GM21367 (cell line): ENCODE results near the gene DPF3.

ENCODE experiments used
- ATAC-seq: cut with Tn5 transposase; IDR thresholded peaks from one replicate; pipeline ENCODE4 v1.9.1; 2021; ENCODE audit not compliant: unreplicated experiment

The DPF3 gene

GRCh38 chr14:72717220-72717619 lies 176.7 kb downstream of the DPF3 start:
- no peak for ATAC-seq

GRCh38 chr14:72716476-72716875 lies 177.4 kb downstream of the DPF3 start:
- ATAC-seq = no peak

- ATAC-seq = no peak
These were observed 178.1 kb downstream of the DPF3 start for GRCh38 chr14:72715850-72716228.

- ATAC-seq = no peak
These were observed 178.6 kb downstream of the DPF3 start for GRCh38 chr14:72715215-72715849.

GRCh38 chr14:72714871-72715214 lies 179.1 kb downstream of the DPF3 start:
- no peak for ATAC-seq

- no peak for ATAC-seq
These were observed 179.8 kb downstream of the DPF3 start for GRCh38 chr14:72714094-72714493.

- no peak for ATAC-seq
These were observed 182.0 kb downstream of the DPF3 start for GRCh38 chr14:72711936-72712335.

GRCh38 chr14:72709916-72710611 lies 183.8 kb downstream of the DPF3 start:
- ATAC-seq = no peak

GRCh38 chr14:72708708-72709475 lies 185.0 kb downstream of the DPF3 start:
- ATAC-seq = no peak

GRCh38 chr14:72708222-72708621 lies 185.7 kb downstream of the DPF3 start:
- ATAC-seq = no peak

- ATAC-seq = no peak
These were observed 187.4 kb downstream of the DPF3 start for GRCh38 chr14:72706485-72706884.

GRCh38 chr14:72704502-72704901 lies 189.4 kb downstream of the DPF3 start:
- ATAC-seq = no peak

- no peak for ATAC-seq
These were observed 192.3 kb downstream of the DPF3 start for GRCh38 chr14:72701605-72702004.

GRCh38 chr14:72701237-72701565 lies 192.7 kb downstream of the DPF3 start:
- no peak for ATAC-seq

- no peak for ATAC-seq
These were observed 193.3 kb downstream of the DPF3 start for GRCh38 chr14:72700338-72701236.

- ATAC-seq = no peak
These were observed 194.0 kb downstream of the DPF3 start for GRCh38 chr14:72699852-72700257.

- ATAC-seq = no peak
These were observed 194.5 kb downstream of the DPF3 start for GRCh38 chr14:72699443-72699842.

GRCh38 chr14:72692696-72693095 lies 201.2 kb downstream of the DPF3 start:
- ATAC-seq = no peak

- ATAC-seq = no peak
These were observed 203.6 kb downstream of the DPF3 start for GRCh38 chr14:72690324-72690723.

- no peak for ATAC-seq
These were observed 204.8 kb downstream of the DPF3 start for GRCh38 chr14:72688990-72689671.

- ATAC-seq = no peak
These were observed 207.1 kb downstream of the DPF3 start for GRCh38 chr14:72686832-72687231.
